GM21576 (cell line): ENCODE measurements around the gene TNFSF11.

Experiments
- ATAC-seq: cut with Tn5 transposase; IDR thresholded peaks from one replicate; pipeline ENCODE4 v1.9.1; 2021; ENCODE audit warnings: mild to moderate bottlenecking, moderate library complexity; ENCODE audit not compliant: unreplicated experiment

The TNFSF11 gene, protein sequence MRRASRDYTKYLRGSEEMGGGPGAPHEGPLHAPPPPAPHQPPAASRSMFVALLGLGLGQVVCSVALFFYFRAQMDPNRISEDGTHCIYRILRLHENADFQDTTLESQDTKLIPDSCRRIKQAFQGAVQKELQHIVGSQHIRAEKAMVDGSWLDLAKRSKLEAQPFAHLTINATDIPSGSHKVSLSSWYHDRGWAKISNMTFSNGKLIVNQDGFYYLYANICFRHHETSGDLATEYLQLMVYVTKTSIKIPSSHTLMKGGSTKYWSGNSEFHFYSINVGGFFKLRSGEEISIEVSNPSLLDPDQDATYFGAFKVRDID

DNA sequence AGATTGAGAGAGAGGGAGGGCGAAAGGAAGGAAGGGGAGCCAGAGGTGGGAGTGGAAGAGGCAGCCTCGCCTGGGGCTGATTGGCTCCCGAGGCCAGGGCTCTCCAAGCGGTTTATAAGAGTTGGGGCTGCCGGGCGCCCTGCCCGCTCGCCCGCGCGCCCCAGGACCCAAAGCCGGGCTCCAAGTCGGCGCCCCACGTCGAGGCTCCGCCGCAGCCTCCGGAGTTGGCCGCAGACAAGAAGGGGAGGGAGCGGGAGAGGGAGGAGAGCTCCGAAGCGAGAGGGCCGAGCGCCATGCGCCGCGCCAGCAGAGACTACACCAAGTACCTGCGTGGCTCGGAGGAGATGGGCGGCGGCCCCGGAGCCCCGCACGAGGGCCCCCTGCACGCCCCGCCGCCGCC, at the start of gene TNFSF11:
TSS of gene TNFSF11 (plus strand) at position 142 of the 400 bp plus-strand sequence. CDS start at position 294, 152 bp downstream.
- ATAC-seq: peak; percentile 25

DNA sequence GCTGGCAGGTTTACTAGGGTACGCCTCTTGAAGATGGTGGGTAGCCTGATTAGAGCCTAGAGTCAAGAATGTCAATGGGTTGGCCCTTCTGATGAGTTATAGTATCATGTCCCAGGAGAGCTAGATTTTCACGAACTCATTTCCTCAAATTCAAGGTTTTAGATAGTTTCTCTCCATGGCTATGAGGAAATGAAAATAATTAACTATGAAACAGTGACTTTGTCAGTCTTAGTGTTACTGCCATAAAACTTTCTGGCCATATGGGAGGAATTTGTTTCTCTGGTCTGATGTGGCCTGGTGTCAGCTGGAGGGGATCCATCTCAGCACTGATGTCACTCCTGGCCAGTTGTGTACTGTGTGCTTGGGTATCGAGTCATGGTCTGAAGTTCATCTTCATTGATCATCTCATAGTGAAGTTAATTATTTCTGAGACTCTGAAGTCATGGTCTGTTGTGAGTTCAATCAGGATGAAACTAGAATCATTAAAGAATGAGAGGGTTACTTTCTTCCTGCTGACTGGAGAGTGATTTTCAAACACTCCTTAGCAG, 49.4 kb upstream of the TNFSF11 start:
- no peak for ATAC-seq

DNA sequence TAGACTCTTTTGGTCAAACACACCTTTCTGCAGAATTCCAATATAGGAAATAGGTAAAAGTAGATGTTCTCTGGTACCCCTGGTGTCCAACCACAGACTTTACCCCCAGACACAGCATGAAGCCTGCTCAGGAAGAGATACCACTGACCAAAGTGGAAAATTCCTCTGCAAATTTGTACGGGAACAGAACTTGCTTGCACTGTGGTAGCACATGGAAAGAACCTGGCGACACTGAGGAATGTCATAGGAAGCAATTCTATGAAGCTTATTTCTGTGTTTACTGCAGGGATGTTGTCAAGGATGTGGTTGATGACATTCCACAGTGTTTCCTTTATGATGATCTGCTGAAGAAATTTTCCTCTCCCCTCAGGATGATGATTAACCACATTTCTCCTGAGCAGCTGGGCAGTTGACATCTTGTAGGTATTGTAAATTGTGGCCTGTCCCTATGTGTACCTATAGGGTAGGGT, 48.9 kb upstream of the TNFSF11 start:
- ATAC-seq: no peak

DNA sequence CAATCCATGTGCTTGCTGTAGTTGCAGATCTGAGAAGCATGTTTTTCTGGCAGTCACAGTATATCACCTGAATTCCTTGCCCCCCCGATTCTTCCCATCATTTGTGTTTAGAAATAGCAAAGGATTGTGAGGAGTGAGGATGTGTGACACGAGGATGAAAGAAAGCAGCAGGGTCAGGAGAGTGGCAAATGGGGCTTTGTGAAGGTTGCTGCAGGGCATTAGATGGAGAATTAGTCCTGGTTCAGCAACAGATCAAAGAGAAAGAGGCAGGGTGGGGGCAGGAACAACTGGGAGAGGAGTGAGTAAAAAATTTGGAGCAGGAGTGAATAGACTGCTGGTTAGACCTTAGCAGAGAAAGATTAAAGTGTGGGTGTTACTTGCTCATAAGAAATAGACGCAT, 47.7 kb upstream of the TNFSF11 start:
- ATAC-seq: no peak

DNA sequence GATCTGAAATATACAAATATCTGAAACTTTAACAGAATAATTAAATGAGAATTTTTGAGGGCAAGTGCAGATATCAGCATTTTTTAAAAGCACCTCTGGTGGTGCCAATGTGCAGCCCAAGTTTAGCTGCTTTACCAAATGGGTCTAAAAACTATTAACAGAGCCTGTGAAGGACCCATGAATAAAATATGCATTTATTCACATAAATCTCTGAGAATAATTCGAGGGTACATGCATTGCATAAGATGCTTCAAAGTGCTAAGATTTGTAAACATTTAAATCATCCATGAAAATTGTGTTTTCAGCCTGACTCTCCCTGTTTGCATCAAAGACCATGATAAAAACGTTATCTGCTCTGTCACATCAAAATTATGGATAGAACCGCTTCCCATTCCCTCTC, 47.1 kb upstream of the TNFSF11 start:
- ATAC-seq: no peak

DNA sequence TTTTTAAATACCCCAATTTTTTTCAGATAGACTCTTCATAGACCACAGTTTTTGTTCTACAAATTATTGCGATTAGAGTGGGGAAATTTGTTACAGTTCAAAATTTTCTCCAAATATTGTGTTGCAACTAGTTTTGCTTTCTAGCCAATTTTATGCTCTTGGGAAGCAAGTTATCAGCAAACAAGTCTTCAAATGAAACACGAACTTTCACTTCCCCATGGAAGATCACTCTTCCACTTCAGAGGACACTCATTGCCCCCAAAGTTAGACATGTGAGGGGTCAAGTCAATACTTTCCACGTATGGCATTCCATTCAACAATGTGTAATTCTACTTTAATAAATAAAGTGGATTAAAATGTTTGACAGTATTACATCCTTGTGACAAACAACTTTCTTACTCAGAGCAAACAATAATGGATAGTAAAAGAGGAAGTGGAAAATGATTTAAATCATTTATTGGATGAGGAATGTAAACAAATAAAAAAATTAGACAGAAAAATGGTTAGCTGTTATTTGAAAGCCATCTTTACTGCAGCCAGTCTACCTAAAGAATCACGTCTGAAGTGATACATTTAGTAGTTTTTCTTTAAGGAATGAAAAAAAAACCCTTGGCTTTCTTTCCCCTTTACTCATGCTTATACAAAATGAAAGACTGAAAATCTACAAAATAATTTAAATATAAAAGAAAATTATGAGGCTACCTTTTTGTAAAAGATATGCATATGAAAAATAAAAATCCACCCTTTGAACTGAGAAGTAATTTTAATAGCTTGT, 41.2 kb upstream of the TNFSF11 start:
- peak; percentile 75 for ATAC-seq

DNA sequence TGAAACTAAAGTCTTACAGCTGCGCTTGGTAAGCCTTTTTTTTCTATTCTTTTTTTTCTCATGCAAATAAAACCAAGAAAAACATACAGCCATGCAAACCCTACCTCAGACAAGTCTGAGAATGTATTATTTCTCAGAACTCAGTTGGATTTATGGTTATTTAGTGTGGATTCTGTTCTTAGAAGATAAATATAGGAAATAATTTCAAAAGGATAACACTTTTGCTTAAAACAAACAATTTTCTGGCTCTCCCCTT, 40.7 kb upstream of the TNFSF11 start:
- no peak for ATAC-seq

DNA sequence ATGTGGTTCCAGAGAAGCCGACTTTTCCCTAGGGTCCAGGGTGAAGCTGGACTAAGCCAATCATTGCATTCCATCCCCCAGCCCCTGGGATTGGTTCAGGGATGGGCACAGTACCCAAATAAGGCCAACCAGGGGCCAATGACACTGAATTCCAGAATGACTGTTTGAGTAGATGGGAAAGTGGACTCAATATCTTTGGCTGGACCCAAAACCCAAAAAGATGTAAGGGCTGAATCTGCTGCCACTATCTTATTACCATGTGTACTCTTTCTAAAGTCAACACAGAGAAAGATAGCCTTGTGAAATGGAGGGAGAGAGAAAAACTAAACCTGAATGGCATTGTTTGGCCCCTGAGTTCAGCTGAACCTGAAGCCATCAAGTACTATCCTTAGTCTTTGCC, 39.2 kb upstream of the TNFSF11 start:
- no peak for ATAC-seq

DNA sequence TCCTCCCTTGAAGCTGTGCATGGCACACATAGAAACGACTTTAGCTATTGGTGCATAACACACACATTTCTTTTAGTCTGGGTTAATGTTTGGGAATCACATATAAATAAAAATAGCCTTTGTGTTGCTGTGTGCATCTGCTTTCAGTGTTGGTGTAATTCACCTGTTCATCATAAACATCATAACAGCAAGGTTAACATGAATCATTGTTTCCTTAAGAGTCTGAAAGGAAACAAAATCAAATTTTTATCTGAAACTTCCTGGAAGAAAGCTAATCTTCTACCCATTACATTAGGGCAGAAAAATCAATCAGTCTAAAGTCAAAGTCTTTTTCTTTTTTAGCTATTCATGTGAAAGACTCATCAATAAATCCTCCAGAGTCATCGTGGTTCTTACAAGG, 35.0 kb upstream of the TNFSF11 start:
- no peak for ATAC-seq

DNA sequence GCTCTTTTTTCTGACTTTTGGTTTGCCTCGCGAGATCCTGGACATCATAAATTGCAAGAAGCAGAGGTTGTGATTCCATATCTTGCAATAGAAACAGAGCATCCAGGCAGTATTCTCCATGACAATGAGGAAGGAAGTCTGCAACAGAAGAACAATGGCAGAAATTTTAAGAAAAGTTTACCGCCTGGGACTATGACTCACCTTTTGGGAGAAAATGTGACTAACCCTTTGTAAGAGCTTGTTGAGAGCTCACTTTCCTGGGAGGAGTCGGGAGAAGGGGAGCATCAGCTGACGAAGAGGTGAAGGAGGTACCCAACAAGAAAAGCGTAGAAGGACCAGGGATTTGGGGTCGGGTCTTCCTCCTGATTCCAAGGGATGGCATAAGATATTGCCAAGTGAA, 34.3 kb upstream of the TNFSF11 start:
- no peak for ATAC-seq

DNA sequence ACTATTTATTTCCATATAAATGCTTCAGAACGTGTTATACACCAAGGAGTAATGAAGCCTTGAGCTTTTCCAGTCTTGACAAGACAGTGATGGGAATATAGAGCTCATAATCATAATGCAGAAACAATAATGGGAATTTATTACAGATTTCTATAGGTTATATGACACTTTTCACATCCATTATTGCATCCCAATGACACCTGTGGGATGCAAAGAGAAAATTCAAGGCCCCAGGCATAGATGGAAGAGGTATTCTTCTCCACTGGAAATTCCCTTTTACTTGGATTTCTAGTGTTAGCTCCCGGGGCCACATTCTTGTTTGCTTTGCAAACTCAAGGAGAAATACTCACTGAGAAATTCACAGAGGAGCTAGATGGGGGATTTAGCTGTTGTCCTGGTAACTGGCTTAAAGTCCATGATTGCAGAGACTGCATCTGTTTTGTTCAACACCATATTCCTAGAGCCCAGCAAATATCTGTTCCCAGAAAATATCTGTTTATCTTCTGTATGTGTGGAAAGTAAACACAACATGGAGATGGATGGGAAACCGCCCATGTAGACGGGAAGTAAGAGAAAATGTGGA, 30.6 kb upstream of the TNFSF11 start:
- no peak for ATAC-seq

DNA sequence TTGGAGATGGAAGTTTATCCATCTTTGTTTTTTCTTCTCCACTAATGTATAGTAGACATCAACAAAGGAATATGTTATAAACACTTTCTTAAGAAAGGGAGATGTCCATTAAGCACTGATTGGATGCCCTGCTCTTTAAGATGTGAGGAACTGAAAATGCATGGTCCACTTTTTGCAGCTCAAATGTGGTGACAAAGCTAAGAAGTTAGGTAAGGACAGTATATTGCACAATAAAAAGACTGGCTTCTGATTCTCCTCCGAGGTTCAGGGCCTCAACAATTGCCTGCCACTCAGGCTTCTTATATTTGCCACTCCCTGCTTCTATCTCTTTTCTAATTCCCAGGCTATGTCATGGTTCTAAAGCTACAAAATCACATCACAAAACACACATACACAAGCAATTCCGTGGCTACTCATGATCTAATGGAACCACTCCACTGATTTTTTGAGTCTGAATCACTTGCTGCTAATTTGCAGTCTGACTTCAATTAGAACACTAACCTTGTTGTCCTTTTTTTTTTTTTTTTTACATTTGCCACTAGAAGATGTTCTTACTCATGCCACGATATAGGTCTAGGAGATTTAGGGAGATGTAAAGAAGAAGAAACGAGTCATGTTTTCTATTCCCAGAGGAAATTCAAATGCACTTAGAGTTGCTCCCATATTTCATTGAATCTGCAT, 29.6 kb upstream of the TNFSF11 start:
- no peak for ATAC-seq

DNA sequence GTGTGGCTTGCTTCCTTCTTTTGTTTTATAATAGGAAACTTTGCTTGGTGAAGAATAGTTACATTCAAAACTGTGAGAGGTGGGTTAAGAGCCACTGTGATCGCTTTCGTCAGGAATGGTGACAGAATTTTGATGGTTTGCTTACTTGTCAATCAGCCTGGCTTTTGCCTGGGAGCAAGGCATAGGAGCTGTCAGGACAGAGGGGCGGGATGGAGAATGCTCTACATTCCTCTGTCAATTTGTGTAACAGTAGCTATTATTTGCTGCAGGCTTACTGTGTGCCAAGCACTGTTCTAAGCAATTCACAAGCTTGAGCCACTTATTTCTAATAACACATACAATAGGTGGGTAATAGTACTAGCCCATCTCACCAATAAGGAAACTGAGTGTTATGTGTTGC, 28.1 kb upstream of the TNFSF11 start:
- no peak for ATAC-seq

DNA sequence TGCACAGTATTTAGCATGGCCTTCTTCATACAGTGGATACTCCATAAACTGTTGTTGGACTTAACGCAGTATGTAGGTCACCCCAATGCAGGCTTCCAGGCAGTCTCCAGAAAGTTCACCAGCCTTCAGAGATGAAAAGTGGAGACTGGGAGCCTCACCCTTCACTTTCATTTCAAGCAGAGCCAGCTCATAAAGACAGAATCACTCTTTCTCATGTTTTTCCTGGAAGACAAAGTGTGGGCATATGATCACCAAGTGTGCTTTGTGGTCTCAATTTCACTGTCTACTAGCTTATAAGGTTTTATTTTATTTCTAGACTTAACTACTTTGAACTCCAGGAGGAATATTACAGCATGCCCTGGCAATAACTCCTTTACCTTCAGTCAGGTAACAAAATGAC, 26.3 kb upstream of the TNFSF11 start:
- no peak for ATAC-seq

DNA sequence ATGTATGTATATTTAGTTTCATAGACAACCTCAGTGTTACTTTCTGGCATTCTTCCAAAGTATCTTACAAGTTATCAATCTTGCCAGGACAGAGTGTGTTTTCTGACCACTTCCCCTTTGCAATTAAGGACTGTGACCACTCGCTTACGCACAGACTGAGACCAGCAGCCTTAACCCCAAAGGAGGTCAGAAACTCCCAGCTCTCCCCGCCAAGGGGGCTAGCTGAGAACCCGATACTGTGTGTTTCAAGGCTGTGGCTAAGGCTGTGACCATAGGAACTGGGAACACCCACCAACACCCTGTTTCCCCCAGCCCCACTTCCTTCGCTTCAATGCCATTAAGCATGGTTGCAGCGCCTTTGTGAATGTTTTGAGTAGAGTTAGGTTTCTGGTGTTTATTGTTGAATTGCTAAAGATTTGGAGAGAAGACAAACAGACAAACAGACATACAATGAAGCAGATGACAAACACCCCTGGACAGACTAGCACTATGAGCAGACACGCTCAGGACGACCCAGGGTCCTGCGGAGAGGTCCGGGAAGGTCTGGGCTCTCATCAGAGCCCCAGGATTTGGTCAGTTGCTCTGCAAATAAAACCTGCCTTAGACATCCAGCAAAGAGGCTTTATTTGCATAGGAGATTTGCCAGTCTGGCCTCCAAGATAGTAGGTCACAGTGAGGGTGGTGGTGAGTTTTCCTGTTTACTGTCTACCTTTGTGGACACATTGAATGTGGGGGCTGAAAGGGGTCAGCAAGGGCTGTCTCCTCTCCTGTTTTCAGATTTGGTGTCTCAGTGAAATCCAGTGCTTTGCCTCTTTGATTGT, 25.0 kb upstream of the TNFSF11 start:
- ATAC-seq: peak; percentile 94

DNA sequence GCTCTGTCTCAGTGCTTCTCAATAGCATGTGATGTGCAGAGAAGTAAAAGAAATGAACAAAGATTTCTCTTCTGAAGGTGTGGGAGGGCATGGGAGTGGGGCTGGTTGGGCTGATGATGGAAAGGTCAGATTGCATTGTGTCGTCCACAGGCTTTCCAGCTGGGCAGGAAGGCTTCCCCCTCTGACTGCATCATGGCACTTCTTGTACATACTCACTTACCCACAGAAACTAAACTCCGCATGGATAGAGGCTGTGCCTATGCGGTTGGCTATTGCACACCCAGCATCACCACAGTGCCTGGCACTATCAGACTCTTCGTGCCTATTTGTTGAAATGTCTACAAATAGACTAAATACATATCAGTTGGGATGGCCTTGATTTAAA, 24.4 kb upstream of the TNFSF11 start:
- no peak for ATAC-seq

DNA sequence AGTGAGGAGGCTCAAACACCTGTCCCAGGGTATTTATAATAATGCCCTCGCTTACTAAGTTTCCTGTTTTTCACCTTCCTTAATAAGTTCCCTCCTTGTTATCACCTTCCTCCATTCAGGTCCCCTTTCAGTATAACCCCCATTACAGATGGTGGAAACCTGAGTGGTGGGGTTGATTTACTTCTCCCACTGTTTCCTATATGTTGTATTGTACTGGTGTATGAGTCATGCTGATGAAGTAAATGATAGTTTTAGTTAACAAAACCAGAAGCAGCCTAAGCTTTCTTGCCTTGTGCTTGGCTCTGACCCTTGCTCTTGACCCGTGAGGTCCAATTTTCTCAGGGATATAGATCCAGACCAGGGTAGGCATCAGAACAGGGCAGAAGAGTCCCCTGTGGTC, 22.3 kb upstream of the TNFSF11 start:
- no peak for ATAC-seq

DNA sequence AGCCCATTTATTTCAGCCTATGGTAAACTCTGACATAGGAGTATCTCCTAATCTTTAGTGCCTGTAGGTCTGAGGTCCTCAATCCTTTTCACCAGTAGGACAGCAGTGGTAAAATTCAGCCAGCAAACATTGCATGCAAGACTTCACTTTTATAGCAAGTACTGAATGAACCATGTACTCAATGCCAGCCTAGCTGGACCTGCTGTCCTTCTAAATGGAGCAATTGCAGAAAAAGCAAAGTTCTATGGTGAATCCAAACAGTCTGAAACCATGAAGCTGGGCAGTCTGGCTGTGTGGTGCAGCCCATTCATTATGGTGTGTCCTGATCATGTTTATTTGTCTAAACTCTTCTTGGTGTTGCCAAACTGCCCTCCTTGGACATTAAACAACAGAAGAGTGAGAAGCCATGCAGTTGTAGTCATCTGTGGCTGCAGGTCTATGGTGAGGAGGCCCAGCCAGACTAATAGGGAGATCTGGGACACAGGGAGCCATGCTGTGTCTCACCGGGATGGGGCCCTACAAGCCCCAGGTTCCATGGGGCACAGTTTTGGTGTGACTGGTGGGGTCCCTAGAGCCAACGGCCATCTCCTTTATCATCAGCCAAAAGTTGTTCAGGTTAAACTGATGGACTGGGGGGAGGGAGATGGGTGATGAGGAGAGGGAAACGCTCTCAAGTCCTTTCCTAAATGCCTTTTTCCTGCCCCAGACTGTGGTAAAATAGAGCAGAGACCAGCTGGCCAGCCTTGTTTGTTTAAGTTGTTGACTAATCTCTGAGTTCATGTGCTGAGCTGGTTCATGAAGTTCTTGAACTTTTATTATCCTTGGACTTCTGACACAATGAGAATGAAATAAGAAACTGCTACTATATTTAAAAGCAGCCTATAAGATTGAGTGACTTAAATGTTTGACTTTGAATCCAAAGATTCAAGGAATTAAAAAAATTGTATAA, 20.6 kb upstream of the TNFSF11 start:
- no peak for ATAC-seq

DNA sequence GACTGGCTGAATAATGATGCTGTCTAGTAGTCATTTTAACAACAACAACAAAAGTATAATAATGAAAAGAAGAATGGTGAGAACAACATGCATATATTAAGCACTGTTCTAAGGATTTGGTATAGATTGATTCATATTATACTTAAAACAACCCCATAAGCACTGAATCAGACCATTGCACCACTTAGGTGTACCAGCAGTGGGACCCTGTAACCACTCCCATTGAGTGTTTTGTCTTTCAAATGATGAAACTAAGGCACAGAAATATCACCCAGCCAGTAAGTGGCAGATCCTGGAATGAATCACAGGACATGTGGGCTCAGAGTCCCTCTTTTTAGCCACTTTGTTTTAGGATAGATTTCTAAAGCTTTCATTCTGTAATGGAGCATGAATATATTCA, 14.9 kb upstream of the TNFSF11 start:
- ATAC-seq: no peak
